ENCODE results near the gene NR5A1.

NR5A1 gene

DNA sequence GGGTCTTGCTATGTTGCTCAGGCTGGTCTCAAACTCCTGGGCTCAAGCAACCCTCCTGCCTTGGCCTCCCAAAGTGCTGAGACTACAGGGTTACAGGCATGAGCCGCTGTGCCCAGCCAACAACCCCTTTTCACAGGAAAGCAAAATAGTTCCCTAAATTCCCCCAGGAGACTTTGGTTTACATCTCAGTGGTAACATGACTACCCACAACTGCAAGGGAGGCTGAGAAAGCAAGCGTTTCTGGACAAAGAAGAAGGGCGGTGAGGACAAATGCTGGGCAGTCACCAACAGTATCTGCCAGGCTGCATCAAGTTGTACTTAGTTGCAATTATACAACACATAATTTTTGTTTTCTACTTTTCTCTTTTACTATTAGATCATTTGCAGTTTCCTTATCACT is 64.4 kb downstream of the NR5A1 start:
- no peaks in the 10 kb centered on the region for H3K36me3 ChIP-seq
- intact Hi-C loops (cut with DNase I; ENCODE audit: low total_unique reads), result no loop called here
- TF ChIP-seq, protein P1, sequence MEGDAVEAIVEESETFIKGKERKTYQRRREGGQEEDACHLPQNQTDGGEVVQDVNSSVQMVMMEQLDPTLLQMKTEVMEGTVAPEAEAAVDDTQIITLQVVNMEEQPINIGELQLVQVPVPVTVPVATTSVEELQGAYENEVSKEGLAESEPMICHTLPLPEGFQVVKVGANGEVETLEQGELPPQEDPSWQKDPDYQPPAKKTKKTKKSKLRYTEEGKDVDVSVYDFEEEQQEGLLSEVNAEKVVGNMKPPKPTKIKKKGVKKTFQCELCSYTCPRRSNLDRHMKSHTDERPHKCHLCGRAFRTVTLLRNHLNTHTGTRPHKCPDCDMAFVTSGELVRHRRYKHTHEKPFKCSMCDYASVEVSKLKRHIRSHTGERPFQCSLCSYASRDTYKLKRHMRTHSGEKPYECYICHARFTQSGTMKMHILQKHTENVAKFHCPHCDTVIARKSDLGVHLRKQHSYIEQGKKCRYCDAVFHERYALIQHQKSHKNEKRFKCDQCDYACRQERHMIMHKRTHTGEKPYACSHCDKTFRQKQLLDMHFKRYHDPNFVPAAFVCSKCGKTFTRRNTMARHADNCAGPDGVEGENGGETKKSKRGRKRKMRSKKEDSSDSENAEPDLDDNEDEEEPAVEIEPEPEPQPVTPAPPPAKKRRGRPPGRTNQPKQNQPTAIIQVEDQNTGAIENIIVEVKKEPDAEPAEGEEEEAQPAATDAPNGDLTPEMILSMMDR (IDR thresholded peaks at IDR 0.05), result no peak
- H3K4me1 ChIP-seq, result no peaks in the 10 kb centered on the region
- peaks cover 0 to 42% of the 10 kb centered on the region in 2 donors for H3K27me3 ChIP-seq
- peak in 1 of 2 donors; percentile 24 for DNase-seq
- H3K4me3 ChIP-seq, result no peak overlapping the region
- H3K27ac ChIP-seq, result no peak overlapping the region
- H3K9me3 ChIP-seq, result no peaks in the 10 kb centered on the region

DNA sequence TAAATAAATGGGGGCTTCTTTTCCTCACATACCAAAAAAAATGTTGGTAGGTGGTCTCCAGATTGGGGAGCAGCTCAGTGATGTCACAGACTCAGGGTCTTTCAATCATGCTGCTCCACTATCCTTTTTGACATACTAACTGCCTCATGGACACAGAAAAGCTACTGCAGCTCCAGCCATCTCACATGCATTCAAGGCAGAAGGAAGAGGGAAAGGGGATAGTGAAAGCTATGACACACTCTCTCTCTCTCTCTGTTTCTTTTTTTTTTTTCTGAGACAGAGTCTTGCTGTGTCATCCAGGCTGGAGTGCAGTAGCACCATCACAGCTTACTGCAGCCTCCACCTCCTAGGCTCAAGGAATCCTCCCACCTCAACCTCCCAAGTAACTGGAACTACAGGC is 64.8 kb downstream of the NR5A1 start:
- peak in 1 of 2 donors; percentile 1 for DNase-seq
- peaks cover 0 to 38% of the 10 kb centered on the region in 2 donors for H3K27me3 ChIP-seq

DNA sequence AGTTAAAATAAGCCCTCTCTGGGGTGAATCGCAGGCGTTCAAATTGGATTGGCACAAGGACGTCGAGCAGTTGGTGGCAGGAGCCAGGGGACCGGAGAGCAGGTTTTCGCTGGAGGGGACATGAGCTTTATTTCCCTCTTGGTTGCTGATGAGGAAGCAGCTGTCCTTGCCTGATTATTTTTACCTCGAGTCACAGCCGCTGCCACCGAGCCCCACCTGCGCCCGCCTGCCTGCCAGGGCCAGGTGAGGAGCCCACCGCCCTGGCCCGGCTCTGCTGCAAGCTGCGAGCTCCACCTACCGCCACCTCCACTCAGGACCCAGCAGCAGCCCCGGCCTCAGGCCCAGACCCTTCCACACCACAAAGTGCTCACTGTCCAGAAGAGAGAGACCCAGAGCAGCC is 65.9 kb downstream of the NR5A1 start:
- Histone ChIP-seq H3K9me3 (no peaks in the 10 kb centered on the region), H3K27me3 (peaks cover 0 to 27% of the 10 kb centered on the region in 2 donors), H3K36me3 (no peaks in the 10 kb centered on the region), H3K27ac (no peak overlapping the region), H3K4me3 (no peak overlapping the region), H3K4me1 (no peaks in the 10 kb centered on the region)
- TF ChIP-seq, protein P1 (IDR thresholded peaks at IDR 0.05), result no peak
- intact Hi-C loops (cut with DNase I; ENCODE audit: low total_unique reads), result no loop called here
- DNase-seq, result peak in 1 of 2 donors; percentile 34

More for the DNA sequence above, 64.8 kb downstream of the NR5A1 start:
- no peak overlapping the region for H3K4me3 ChIP-seq
- H3K4me1 ChIP-seq, result no peaks in the 10 kb centered on the region
- intact Hi-C loops (cut with DNase I; ENCODE audit: low total_unique reads), result no loop called here
- H3K36me3 ChIP-seq, result no peaks in the 10 kb centered on the region
- H3K9me3 ChIP-seq, result no peaks in the 10 kb centered on the region
- no peak overlapping the region for H3K27ac ChIP-seq
- TF ChIP-seq, protein P1 (IDR thresholded peaks at IDR 0.05), result no peak

DNA sequence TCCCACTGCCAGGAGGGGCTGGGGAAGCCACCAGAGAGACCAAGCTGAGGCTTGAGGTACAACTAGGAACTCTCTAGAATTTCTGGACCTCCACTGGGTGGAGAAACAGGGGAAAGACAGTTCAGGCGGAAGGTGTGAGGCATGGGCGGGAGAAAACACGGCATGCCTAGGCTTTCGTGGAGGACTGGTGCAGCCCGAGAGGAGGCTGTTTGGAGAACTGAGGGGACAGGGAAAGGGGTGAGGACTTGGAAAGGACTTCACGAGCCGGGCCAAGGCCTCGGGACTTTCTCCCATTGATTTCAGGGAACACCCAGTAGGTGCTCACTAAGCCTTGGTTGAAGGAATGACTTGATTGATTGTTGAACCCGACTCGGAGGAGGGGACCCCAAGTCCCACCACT is 66.4 kb downstream of the NR5A1 start:
- Histone ChIP-seq H3K27ac (no peak overlapping the region), H3K27me3 (peaks cover 0 to 27% of the 10 kb centered on the region in 2 donors), H3K4me3 (no peak overlapping the region), H3K4me1 (no peaks in the 10 kb centered on the region), H3K36me3 (no peaks in the 10 kb centered on the region), H3K9me3 (no peaks in the 10 kb centered on the region)
- no peak for DNase-seq
- TF ChIP-seq, protein P1 (IDR thresholded peaks at IDR 0.05), result no peak
- intact Hi-C loops (cut with DNase I; ENCODE audit: low total_unique reads), result no loop called here

DNA sequence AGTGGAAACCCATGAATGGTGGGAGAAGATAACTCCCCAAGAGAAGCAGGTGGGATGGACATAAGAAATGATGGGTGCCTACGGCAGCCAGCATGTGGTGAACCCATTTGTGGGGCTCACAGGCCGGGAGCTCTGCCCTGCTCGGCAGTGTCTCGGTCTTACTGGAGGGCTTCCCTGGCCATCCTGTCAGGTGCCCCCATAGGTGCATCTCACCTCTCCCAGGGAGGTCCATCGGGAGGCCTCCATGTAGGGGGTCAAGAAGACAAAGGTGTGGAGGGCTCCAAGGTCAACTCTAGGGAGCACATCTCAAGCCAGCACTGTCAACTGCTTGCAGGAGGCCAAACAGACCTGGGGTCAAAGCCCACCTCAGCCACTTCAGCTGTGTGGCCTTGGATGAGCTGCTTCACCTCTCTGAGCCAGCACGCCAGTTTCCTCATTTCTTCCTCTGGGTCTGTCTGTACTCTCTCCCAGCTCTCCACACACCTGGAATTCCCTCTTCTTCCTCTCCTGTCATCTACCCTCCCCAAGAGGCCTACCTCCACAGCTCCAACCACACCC is 67.4 kb downstream of the NR5A1 start:
- TF ChIP-seq, protein P1 (IDR thresholded peaks at IDR 0.05), result no peak
- DNase-seq, result peak in 1 of 2 donors; percentile 38
- Histone ChIP-seq H3K4me1 (no peaks in the 10 kb centered on the region), H3K27ac (no peak overlapping the region), H3K9me3 (no peaks in the 10 kb centered on the region), H3K4me3 (no peak overlapping the region), H3K27me3 (peaks cover 0 to 27% of the 10 kb centered on the region in 2 donors), H3K36me3 (no peaks in the 10 kb centered on the region)
- intact Hi-C loops (cut with DNase I; ENCODE audit: low total_unique reads), result no loop called here

DNA sequence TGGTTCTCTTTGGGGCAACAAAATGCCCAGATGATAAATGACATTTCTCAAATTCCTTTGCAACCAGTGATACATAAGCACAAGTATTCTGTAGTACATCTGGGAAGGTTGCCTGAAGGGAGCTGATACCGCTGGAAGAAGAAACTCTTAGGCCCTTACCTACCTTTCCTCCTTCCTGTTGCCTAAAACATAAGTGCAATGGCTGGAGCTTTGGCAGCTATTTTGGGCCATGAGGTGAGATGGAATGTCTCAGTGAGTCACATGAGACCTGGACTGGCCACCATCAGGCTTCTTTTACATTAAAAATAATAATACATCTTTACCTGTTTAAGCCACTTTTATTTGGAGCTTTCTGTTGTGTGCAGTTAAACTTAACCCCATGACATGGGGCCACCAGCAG is 68.1 kb downstream of the NR5A1 start:
- Histone ChIP-seq H3K27ac (no peak overlapping the region), H3K36me3 (no peaks in the 10 kb centered on the region), H3K27me3 (peaks cover 0 to 27% of the 10 kb centered on the region in 2 donors), H3K9me3 (no peaks in the 10 kb centered on the region), H3K4me1 (no peaks in the 10 kb centered on the region), H3K4me3 (no peak overlapping the region)
- no peak for DNase-seq
- intact Hi-C loops (cut with DNase I; ENCODE audit: low total_unique reads), result no loop called here
- TF ChIP-seq, protein P1 (IDR thresholded peaks at IDR 0.05), result no peak
